Right lobe of liver (tissue), 4 donors: ENCODE data around the gene PAX5.

ENCODE experiments used
- POLR2A ChIP-seq: fragments of 450-650 bp; IDR thresholded peaks from one replicate; pipeline ENCODE4 v1.6.1; 2017; ENCODE audit warnings: antibody characterized with exemption, mild to moderate bottlenecking
- TF ChIP-seq, protein P1 (sequence below), 4 donors: fragments of 200-600 bp in 3 of 4; fragments of 450-650 bp in 1 of 4; IDR thresholded peaks; one replicate each; pipeline versions ENCODE4 v1.5.1 to v1.8.0; 2016 to 2022; ENCODE audit warnings: antibody characterized with exemption in 4 of 4, mild to moderate bottlenecking in 2 of 4
- donor health status: DM: no; HTN: no; CAD: no.
- donor health status: DM: no; HTN: no; CAD: no.
- donor health status: DM: no; HTN: yes; CAD: no.

- TF ChIP-seq, protein P1, sequence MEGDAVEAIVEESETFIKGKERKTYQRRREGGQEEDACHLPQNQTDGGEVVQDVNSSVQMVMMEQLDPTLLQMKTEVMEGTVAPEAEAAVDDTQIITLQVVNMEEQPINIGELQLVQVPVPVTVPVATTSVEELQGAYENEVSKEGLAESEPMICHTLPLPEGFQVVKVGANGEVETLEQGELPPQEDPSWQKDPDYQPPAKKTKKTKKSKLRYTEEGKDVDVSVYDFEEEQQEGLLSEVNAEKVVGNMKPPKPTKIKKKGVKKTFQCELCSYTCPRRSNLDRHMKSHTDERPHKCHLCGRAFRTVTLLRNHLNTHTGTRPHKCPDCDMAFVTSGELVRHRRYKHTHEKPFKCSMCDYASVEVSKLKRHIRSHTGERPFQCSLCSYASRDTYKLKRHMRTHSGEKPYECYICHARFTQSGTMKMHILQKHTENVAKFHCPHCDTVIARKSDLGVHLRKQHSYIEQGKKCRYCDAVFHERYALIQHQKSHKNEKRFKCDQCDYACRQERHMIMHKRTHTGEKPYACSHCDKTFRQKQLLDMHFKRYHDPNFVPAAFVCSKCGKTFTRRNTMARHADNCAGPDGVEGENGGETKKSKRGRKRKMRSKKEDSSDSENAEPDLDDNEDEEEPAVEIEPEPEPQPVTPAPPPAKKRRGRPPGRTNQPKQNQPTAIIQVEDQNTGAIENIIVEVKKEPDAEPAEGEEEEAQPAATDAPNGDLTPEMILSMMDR (IDR thresholded peaks at IDR 0.05): no peak
- TF ChIP-seq POLR2A: no peak
These were observed 2.9 kb upstream of the PAX5 start for GRCh38 chr9:37036776-37037502.
